ENCODE data around the gene PPM1M. TPM values are rescaled to one million over a fixed set of nuclear protein-coding genes. Genes with fewer than 3 reads are reported as not detected.

The PPM1M gene
- total RNA-seq, 1 experiment from 2014 or later, result 13.9 TPM

GRCh38 chr3:52293491-52294319 is 48.1 kb downstream of the PPM1M start:
- DNase-seq (ENCODE audit: extremely low read depth, low read depth), result no peak

- DNase-seq (ENCODE audit: extremely low read depth, low read depth), result no peak
Measured at GRCh38 chr3:52294320-52295150, 49.0 kb downstream of the PPM1M start.

GRCh38 chr3:52295671-52296208 is 50.2 kb downstream of the PPM1M start:
- no peak for DNase-seq (ENCODE audit: extremely low read depth, low read depth)

DNA sequence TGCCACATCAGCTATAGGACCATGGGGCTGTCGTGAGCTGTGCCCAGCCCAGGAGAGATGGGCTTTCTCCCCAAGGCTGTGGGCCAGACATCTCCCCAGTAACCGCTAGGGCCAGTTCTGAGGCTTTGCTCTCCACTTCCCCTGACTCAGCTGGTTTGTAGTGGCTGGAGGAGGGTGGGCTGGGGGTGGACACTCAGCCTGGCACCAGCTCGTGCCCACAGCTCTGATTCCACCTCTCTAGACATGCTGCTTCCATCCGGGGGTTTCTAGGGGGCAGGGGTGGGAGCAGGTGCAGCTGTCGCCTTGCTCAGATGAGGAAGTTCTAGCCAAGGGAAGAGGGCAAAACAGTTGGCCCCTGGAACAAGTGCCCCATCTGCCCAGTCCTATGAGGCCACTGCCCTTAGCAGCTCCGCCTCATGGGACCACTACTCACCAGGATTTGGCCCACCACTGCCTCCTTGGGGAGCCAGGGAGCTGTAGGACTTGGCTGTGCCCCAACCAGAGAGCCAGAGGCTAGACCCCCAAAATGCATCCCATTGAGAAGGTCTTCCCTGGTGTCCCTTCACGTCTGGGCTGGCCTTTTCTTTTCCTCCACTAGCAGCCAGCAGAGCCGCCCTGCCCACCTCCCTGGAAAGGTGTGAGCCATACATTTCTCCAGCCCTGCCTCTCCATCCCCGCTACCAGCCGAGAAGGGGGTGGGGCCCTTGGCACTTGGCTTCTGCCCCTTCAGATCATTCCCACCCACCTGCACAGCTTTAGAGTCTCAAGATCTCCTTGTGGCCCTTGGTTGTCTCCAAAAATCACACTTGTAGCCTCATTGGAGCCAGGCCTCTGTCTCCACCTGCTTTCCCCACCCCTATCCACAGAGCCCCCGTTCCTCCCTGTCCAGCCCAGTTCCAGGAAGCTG is 51.9 kb downstream of the PPM1M start:
- no peak for DNase-seq (ENCODE audit: extremely low read depth, low read depth)

GRCh38 chr3:52298149-52299098 is 52.9 kb downstream of the PPM1M start:
- no peak for DNase-seq (ENCODE audit: extremely low read depth, low read depth)

DNA sequence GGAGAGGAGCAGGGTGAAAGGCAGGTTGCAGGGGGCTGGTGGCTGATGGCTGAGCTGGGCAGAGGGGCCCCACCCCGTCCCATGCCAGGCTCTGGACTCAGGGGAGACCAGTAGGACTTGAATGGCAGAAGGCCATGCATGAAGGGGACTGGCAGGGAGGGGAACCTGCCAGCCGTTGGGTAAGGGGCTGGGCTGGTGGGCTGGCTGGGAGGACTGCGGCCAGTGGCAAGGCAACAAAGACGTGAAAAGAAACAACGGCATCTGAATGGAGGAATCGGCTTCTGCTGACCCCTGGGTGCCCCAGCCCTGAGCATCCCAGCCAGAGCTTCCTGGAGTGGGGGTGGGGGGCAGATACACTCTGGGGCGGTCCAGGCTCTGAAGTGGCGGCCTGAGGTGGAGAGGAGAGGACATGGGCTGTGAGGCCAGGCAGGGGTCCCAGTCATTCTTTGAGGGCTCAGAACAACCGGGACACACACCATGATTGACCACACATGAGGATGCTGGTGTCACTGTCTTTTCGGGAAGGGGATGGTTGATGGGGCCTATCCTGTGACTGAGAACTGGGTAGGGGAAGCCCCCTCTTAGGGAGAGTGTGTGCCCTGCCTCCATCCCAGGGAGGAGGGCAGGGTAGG is 53.8 kb downstream of the PPM1M start:
- DNase-seq (ENCODE audit: extremely low read depth, low read depth), result no peak

Small RNA genes within 50 kb of the gene (small RNA-seq; reads per million reads assigned to genes)
- gene MIR135A1 (0 reads per million in 2 experiments), gene MIRLET7G (37.0 to 871 reads per million in 2 experiments)

Other genes with a start within 250 kb of the PPM1M start
- 1,557 and 1,701 TPM in 2 replicates for gene RPL29, start 249.9 kb upstream of the PPM1M start, total RNA-seq (2014; rRNA removed; shearing (Covaris generic))
- gene DUSP7, start 189.2 kb upstream of the PPM1M start, total RNA-seq (2014; rRNA removed; shearing (Covaris generic)), result 10.9 and 11.3 TPM in 2 replicates
- 10.7 and 11.0 TPM in 2 replicates for gene POC1A, start 91.3 kb upstream of the PPM1M start, total RNA-seq (2014; rRNA removed; shearing (Covaris generic))
- gene ALAS1, start 47.6 kb upstream of the PPM1M start, total RNA-seq (2014; rRNA removed; shearing (Covaris generic)), result 54.6 and 56.3 TPM in 2 replicates
- gene TLR9, start 20.1 kb upstream of the PPM1M start, total RNA-seq (2014; rRNA removed; shearing (Covaris generic)), result not detected in 2 replicates
- 26.6 and 29.3 TPM in 2 replicates for gene TWF2, start 6.6 kb upstream of the PPM1M start, total RNA-seq (2014; rRNA removed; shearing (Covaris generic))
- gene WDR82, start 32.9 kb downstream of the PPM1M start, total RNA-seq (2014; rRNA removed; shearing (Covaris generic)), result 33.5 and 37.9 TPM in 2 replicates
- gene GLYCTK, start 42.1 kb downstream of the PPM1M start, total RNA-seq (2014; rRNA removed; shearing (Covaris generic)), result 4.0 and 4.8 TPM in 2 replicates
- 3.3 and 3.9 TPM in 2 replicates for gene DNAH1, start 70.6 kb downstream of the PPM1M start, total RNA-seq (2014; rRNA removed; shearing (Covaris generic))
- 42.4 and 50.7 TPM in 2 replicates for gene BAP1, start 164.2 kb downstream of the PPM1M start, total RNA-seq (2014; rRNA removed; shearing (Covaris generic))
- 5.5 and 7.7 TPM in 2 replicates for gene PHF7, start 164.9 kb downstream of the PPM1M start, total RNA-seq (2014; rRNA removed; shearing (Covaris generic))
- 0.10 and 0.35 TPM in 2 replicates for gene SEMA3G, start 199.3 kb downstream of the PPM1M start, total RNA-seq (2014; rRNA removed; shearing (Covaris generic))
- gene TNNC1, start 208.3 kb downstream of the PPM1M start, total RNA-seq (2014; rRNA removed; shearing (Covaris generic)), result 0.30 TPM in 1 of 2 replicates, not detected in the other
- gene NISCH, start 209.8 kb downstream of the PPM1M start, total RNA-seq (2014; rRNA removed; shearing (Covaris generic)), result 18.4 and 19.7 TPM in 2 replicates
- not detected in 2 replicates for gene STAB1, start 249.6 kb downstream of the PPM1M start, total RNA-seq (2014; rRNA removed; shearing (Covaris generic))